ENCODE measurements around the gene HTRA1.

The HTRA1 gene

GRCh38 chr10:122458693-122459092 lies 2.7 kb upstream of the HTRA1 start:
- Mint-ChIP-seq H3K4me3 (no peak overlapping the region), H3K4me1 (peaks cover 13% of the 10 kb centered on the region), H3K27me3 (peaks cover 68% of the 10 kb centered on the region), H3K36me3 (ENCODE audit: insufficient read depth) (no peaks in the 10 kb centered on the region), H3K9me3 (no peaks in the 10 kb centered on the region), H3K27ac (ENCODE audit: low read depth) (no peak overlapping the region)
- no peak for ATAC-seq (replicated peaks; ENCODE audit: extremely low read depth, poor library complexity, severe bottlenecking)
- DNase-seq (ENCODE audit: low spot score in 2 of 2) = no peak

- no peak for DNase-seq (ENCODE audit: low spot score in 2 of 2)
- ATAC-seq (replicated peaks; ENCODE audit: extremely low read depth, poor library complexity, severe bottlenecking) = no peak
- Mint-ChIP-seq H3K4me1 (peaks cover 13% of the 10 kb centered on the region), H3K27me3 (peaks cover 70% of the 10 kb centered on the region), H3K36me3 (ENCODE audit: insufficient read depth) (no peaks in the 10 kb centered on the region), H3K9me3 (no peaks in the 10 kb centered on the region), H3K4me3 (peak overlapping the region; percentile 27), H3K27ac (ENCODE audit: low read depth) (no peak overlapping the region)
Observed at GRCh38 chr10:122459561-122460273, 1.6 kb upstream of the HTRA1 start.

- Mint-ChIP-seq H3K4me3 (peak overlapping the region; percentile 37), H3K9me3 (no peaks in the 10 kb centered on the region), H3K4me1 (peaks cover 13% of the 10 kb centered on the region), H3K27ac (ENCODE audit: low read depth) (no peak overlapping the region), H3K27me3 (peaks cover 78% of the 10 kb centered on the region), H3K36me3 (ENCODE audit: insufficient read depth) (no peaks in the 10 kb centered on the region)
- DNase-seq (ENCODE audit: low spot score in 2 of 2) (no peak), ATAC-seq (replicated peaks; ENCODE audit: extremely low read depth, poor library complexity, severe bottlenecking) (no peak)
Observed at GRCh38 chr10:122460891-122461293, 461 bp upstream of the HTRA1 start.

GRCh38 chr10:122461729-122462532 lies 578 bp downstream of the HTRA1 start:
- no peaks in the 10 kb centered on the region for H3K36me3 Mint-ChIP-seq (ENCODE audit: insufficient read depth)
- no peak for ATAC-seq (replicated peaks; ENCODE audit: extremely low read depth, poor library complexity, severe bottlenecking)
- no peaks in the 10 kb centered on the region for H3K9me3 Mint-ChIP-seq
- H3K4me3 Mint-ChIP-seq = peak overlapping the region; percentile 79
- DNase-seq (ENCODE audit: low spot score in 2 of 2) = no peak
- H3K27ac Mint-ChIP-seq (ENCODE audit: low read depth) = no peak overlapping the region
- peaks cover 76% of the 10 kb centered on the region for H3K27me3 Mint-ChIP-seq
- H3K4me1 Mint-ChIP-seq = peaks cover 13% of the 10 kb centered on the region

GRCh38 chr10:122462533-122463465 lies 1.4 kb downstream of the HTRA1 start:
- Mint-ChIP-seq H3K4me3 (peak overlapping the region; percentile 79), H3K27ac (ENCODE audit: low read depth) (no peak overlapping the region), H3K4me1 (peaks cover 13% of the 10 kb centered on the region), H3K27me3 (peaks cover 76% of the 10 kb centered on the region), H3K36me3 (ENCODE audit: insufficient read depth) (no peaks in the 10 kb centered on the region), H3K9me3 (no peaks in the 10 kb centered on the region)
- ATAC-seq (replicated peaks; ENCODE audit: extremely low read depth, poor library complexity, severe bottlenecking) (no peak), DNase-seq (ENCODE audit: low spot score in 2 of 2) (no peak)

- peak overlapping the region; percentile 79 for H3K4me3 Mint-ChIP-seq
- H3K27ac Mint-ChIP-seq (ENCODE audit: low read depth) = no peak overlapping the region
- no peaks in the 10 kb centered on the region for H3K9me3 Mint-ChIP-seq
- ATAC-seq (replicated peaks; ENCODE audit: extremely low read depth, poor library complexity, severe bottlenecking) = no peak
- H3K36me3 Mint-ChIP-seq (ENCODE audit: insufficient read depth) = no peaks in the 10 kb centered on the region
- no peak for DNase-seq (ENCODE audit: low spot score in 2 of 2)
- peaks cover 76% of the 10 kb centered on the region for H3K27me3 Mint-ChIP-seq
- H3K4me1 Mint-ChIP-seq = peaks cover 13% of the 10 kb centered on the region
Observed at GRCh38 chr10:122463466-122464249, 2.3 kb downstream of the HTRA1 start.

GRCh38 chr10:122464250-122464510 lies 2.8 kb downstream of the HTRA1 start:
- ATAC-seq (replicated peaks; ENCODE audit: extremely low read depth, poor library complexity, severe bottlenecking) (no peak), DNase-seq (ENCODE audit: low spot score in 2 of 2) (no peak)
- Mint-ChIP-seq H3K27me3 (peaks cover 76% of the 10 kb centered on the region), H3K9me3 (no peaks in the 10 kb centered on the region), H3K27ac (ENCODE audit: low read depth) (no peak overlapping the region), H3K4me1 (peaks cover 12% of the 10 kb centered on the region), H3K36me3 (ENCODE audit: insufficient read depth) (no peaks in the 10 kb centered on the region), H3K4me3 (no peak overlapping the region)

GRCh38 chr10:122464586-122464985 lies 3.2 kb downstream of the HTRA1 start:
- H3K4me3 Mint-ChIP-seq = no peak overlapping the region
- DNase-seq (ENCODE audit: low spot score in 2 of 2) = no peak
- H3K9me3 Mint-ChIP-seq = no peaks in the 10 kb centered on the region
- peaks cover 76% of the 10 kb centered on the region for H3K27me3 Mint-ChIP-seq
- ATAC-seq (replicated peaks; ENCODE audit: extremely low read depth, poor library complexity, severe bottlenecking) = no peak
- no peaks in the 10 kb centered on the region for H3K36me3 Mint-ChIP-seq (ENCODE audit: insufficient read depth)
- no peak overlapping the region for H3K27ac Mint-ChIP-seq (ENCODE audit: low read depth)
- peaks cover 9% of the 10 kb centered on the region for H3K4me1 Mint-ChIP-seq

- Mint-ChIP-seq H3K27me3 (peaks cover 75% of the 10 kb centered on the region), H3K36me3 (ENCODE audit: insufficient read depth) (no peaks in the 10 kb centered on the region), H3K4me1 (peaks cover 9% of the 10 kb centered on the region), H3K9me3 (no peaks in the 10 kb centered on the region), H3K27ac (ENCODE audit: low read depth) (no peak overlapping the region), H3K4me3 (no peak overlapping the region)
- ATAC-seq (replicated peaks; ENCODE audit: extremely low read depth, poor library complexity, severe bottlenecking) (no peak), DNase-seq (ENCODE audit: low spot score in 2 of 2) (no peak)
Observed at GRCh38 chr10:122465401-122466040, 4.2 kb downstream of the HTRA1 start.

GRCh38 chr10:122466951-122467381 lies 5.6 kb downstream of the HTRA1 start:
- Mint-ChIP-seq H3K4me1 (peaks cover 9% of the 10 kb centered on the region), H3K27me3 (peaks cover 86% of the 10 kb centered on the region), H3K27ac (ENCODE audit: low read depth) (no peak overlapping the region), H3K9me3 (no peaks in the 10 kb centered on the region), H3K4me3 (no peak overlapping the region), H3K36me3 (ENCODE audit: insufficient read depth) (no peaks in the 10 kb centered on the region)
- DNase-seq (ENCODE audit: low spot score in 2 of 2) = no peak
- no peak for ATAC-seq (replicated peaks; ENCODE audit: extremely low read depth, poor library complexity, severe bottlenecking)

GRCh38 chr10:122467701-122468100 lies 6.3 kb downstream of the HTRA1 start:
- H3K27ac Mint-ChIP-seq (ENCODE audit: low read depth) = no peak overlapping the region
- H3K27me3 Mint-ChIP-seq = peaks cover 81% of the 10 kb centered on the region
- no peaks in the 10 kb centered on the region for H3K9me3 Mint-ChIP-seq
- H3K4me1 Mint-ChIP-seq = peaks cover 5% of the 10 kb centered on the region
- H3K4me3 Mint-ChIP-seq = no peak overlapping the region
- DNase-seq (ENCODE audit: low spot score in 2 of 2) (no peak), ATAC-seq (replicated peaks; ENCODE audit: extremely low read depth, poor library complexity, severe bottlenecking) (no peak)
- H3K36me3 Mint-ChIP-seq (ENCODE audit: insufficient read depth) = no peaks in the 10 kb centered on the region
